Measurements from ENCODE around the gene KIFC3.
"Not testable (repeated sequence)": the region's sequence is repeated elsewhere in the genome, so short reads cannot be mapped to it uniquely, and the experiment has no call there.

Gene KIFC3

GRCh38 chr16:57736419-57737351 is 65.6 kb downstream of the KIFC3 start:
- peak; percentile 65 for DNase-seq

- DNase-seq: no peak
These were observed 66.4 kb downstream of the KIFC3 start, which contains the start of gene KATNB1 for GRCh38 chr16:57735755-57736418. Gene KATNB1, plus strand, starts transcription at chr16:57735770. Its CDS starts 1,474 bp downstream, at chr16:57737244.

- DNase-seq: peak; percentile 99
These were observed 67.2 kb downstream of the KIFC3 start for GRCh38 chr16:57734925-57735754.

- DNase-seq: no peak
These were observed 67.9 kb downstream of the KIFC3 start for GRCh38 chr16:57734308-57734924.

GRCh38 chr16:57732714-57733113 is 69.6 kb downstream of the KIFC3 start:
- no peak for DNase-seq

- no peak for DNase-seq
These were observed 70.3 kb downstream of the KIFC3 start for GRCh38 chr16:57732037-57732436.

GRCh38 chr16:57730771-57731730 is 71.2 kb downstream of the KIFC3 start:
- no peak for DNase-seq

- not testable (repeated sequence) for DNase-seq
These were observed 72.4 kb downstream of the KIFC3 start for GRCh38 chr16:57729852-57730251.

- DNase-seq: no peak
These were observed 73.2 kb downstream of the KIFC3 start for GRCh38 chr16:57729182-57729484.

GRCh38 chr16:57728336-57729181 is 73.7 kb downstream of the KIFC3 start:
- DNase-seq: no peak

- no peak for DNase-seq
These were observed 74.7 kb downstream of the KIFC3 start for GRCh38 chr16:57727610-57728009.

- DNase-seq: no peak
These were observed 75.8 kb downstream of the KIFC3 start for GRCh38 chr16:57726433-57726947.

- DNase-seq: no peak
These were observed 76.3 kb downstream of the KIFC3 start for GRCh38 chr16:57725976-57726375.

GRCh38 chr16:57725554-57725953 is 76.7 kb downstream of the KIFC3 start:
- DNase-seq: no peak

GRCh38 chr16:57725151-57725550 is 77.1 kb downstream of the KIFC3 start:
- DNase-seq: no peak

- no peak for DNase-seq
These were observed 77.8 kb downstream of the KIFC3 start for GRCh38 chr16:57724531-57724930.

GRCh38 chr16:57723170-57723569 is 79.1 kb downstream of the KIFC3 start:
- DNase-seq: no peak

GRCh38 chr16:57722651-57723050 is 79.6 kb downstream of the KIFC3 start:
- no peak for DNase-seq

GRCh38 chr16:57722210-57722499 is 80.1 kb downstream of the KIFC3 start:
- no peak for DNase-seq

- DNase-seq: no peak
These were observed 80.7 kb downstream of the KIFC3 start for GRCh38 chr16:57721356-57722209.

Measured in activated CD4-positive, alpha-beta T cell treated with anti-CD3 and anti-CD28 coated beads, Interleukin-10, Interleukin-2, amounts not matched to agents 100 ng/mL and 50 ng/mL, durations not matched to agents 16 hours and 8 hours (primary cell).